Lung (tissue), 12 donors: ENCODE data around the gene CELF2. TPM values are rescaled to one million over a fixed set of nuclear protein-coding genes. Genes with fewer than 3 reads are reported as not detected.
"Not testable (repeated sequence)": the region's sequence is repeated elsewhere in the genome, so short reads cannot be mapped to it uniquely, and the experiment has no call there.

Experiments used
- ATAC-seq: fragments of 200-7000 bp; cut with Tn5 transposase; one replicate; pipeline ENCODE4 v1.9.1; 2020; ENCODE audit warnings: moderate number of reproducible peaks; ENCODE audit not compliant: insufficient read depth, low FRiP score
- DNase-seq, 3 donors: peaks; one replicate each; pipeline ENCODE4 v3.0.0-alpha.2; 2013 to 2017
- H3K27ac ChIP-seq, 2 donors: one replicate each; pipeline ENCODE4 v1.5.1; 2013; ENCODE audit warnings: mild to moderate bottlenecking in 2 of 2, moderate library complexity in 2 of 2, control low read depth in 1 of 2, inconsistent platforms in 1 of 2, low read depth in 1 of 2, low read length in 1 of 2
- H3K27me3 ChIP-seq, 3 donors: one replicate each; pipeline ENCODE4 v1.5.1; 2013; ENCODE audit warnings: low read length in 2 of 3; ENCODE audit not compliant: control insufficient read depth in 3 of 3, insufficient read depth in 3 of 3
- H3K36me3 ChIP-seq, 4 donors: one replicate each; pipeline ENCODE4 v1.5.1; 2013; ENCODE audit warnings: low read length in 4 of 4, mild to moderate bottlenecking in 1 of 4, moderate library complexity in 1 of 4; ENCODE audit not compliant: control insufficient read depth in 4 of 4, insufficient read depth in 4 of 4
- H3K4me1 ChIP-seq, 5 donors: one replicate each; pipeline ENCODE4 v1.5.1; 2013; ENCODE audit warnings: low read length in 5 of 5, mild to moderate bottlenecking in 2 of 5, moderate library complexity in 1 of 5; ENCODE audit not compliant: control insufficient read depth in 5 of 5, insufficient read depth in 5 of 5
- H3K4me3 ChIP-seq: one replicate; pipeline ENCODE4 v1.5.1; 2013; ENCODE audit warnings: mild to moderate bottlenecking, control low read depth, moderate library complexity
- H3K9ac ChIP-seq, 2 donors: one replicate each; pipeline ENCODE4 v1.5.1; 2013; ENCODE audit warnings: low read length in 2 of 2, control low read depth in 1 of 2; ENCODE audit not compliant: insufficient read depth in 1 of 2
- H3K9me3 ChIP-seq, 4 donors: one replicate each; pipeline ENCODE4 v1.5.1; 2013; ENCODE audit warnings: low read length in 3 of 4, mild to moderate bottlenecking in 1 of 4, moderate library complexity in 1 of 4; ENCODE audit not compliant: control insufficient read depth in 4 of 4, insufficient read depth in 3 of 4
- CTCF ChIP-seq: IDR thresholded peaks from 2 replicates; pipeline ENCODE4 v1.5.1; 2012; ENCODE audit warnings: mild to moderate bottlenecking; ENCODE audit errors: control extremely low read depth, extremely low read depth
- WGBS, 2 donors: extraction: QIAGEN DNeasy Blood & Tissue Kit; methylation state at CpG; one replicate each; pipeline ENCODE4 v1.1.7; 2013; 5-methylcytosine and 5-hydroxymethylcytosine counted together
- polyA plus RNA-seq, 2 donors: library from polyadenylated mRNA; stranded (reverse); fragments of 200-250 nt; gene quantifications; one replicate each; pipeline ENCODE4 v1.2.1, GENCODE V29; 2013
- total RNA-seq, 2 donors: library from RNA; depleted of rRNA in 1 of 2; stranded (reverse); fragments of >200 nt in 1 of 2; gene quantifications; one replicate each; pipeline ENCODE4 v1.2.1, GENCODE V29; 2014 to 2021
- donor health status: control.
- donor health status: control.
- donor health status: Bipolar disorder and iron deficiency.
- donor health status: healthy.
- donor health status: DM: yes; HTN: yes; CAD: no.

The CELF2 gene
- total and polyA plus RNA-seq, 4 donors: 13.6 to 115 (median 63.7) TPM

- no peak overlapping the region for H3K9ac ChIP-seq
- no peaks in the 10 kb centered on the region for H3K27me3 ChIP-seq
- DNase-seq: no peak
- no peak for TF ChIP-seq CTCF
- H3K9me3 ChIP-seq: peaks cover 0 to 2% (median 1%) of the 10 kb centered on the region in 4 donors
- peak overlapping the region; percentile 5 to 24 for H3K27ac ChIP-seq
- WGBS, 2 donors: 31 to 66% methylated on average over 14 of the region's 14 CpGs
- no peak overlapping the region for H3K4me3 ChIP-seq
- ATAC-seq: peak; percentile 29
- peaks cover 0 to 25% (median 11%) of the 10 kb centered on the region in 5 donors for H3K4me1 ChIP-seq
- H3K36me3 ChIP-seq: peaks cover 3 to 9% (median 5%) of the 10 kb centered on the region in 4 donors
These were observed 162.6 kb downstream of the CELF2 start for GRCh38 chr10:11180228-11180627.

GRCh38 chr10:11181978-11182377 is 164.3 kb downstream of the CELF2 start:
- Histone ChIP-seq H3K36me3 (peaks cover 3 to 9% (median 5%) of the 10 kb centered on the region in 4 donors), H3K4me1 (peaks cover 0 to 16% (median 11%) of the 10 kb centered on the region in 5 donors), H3K4me3 (no peak overlapping the region), H3K27me3 (no peaks in the 10 kb centered on the region), H3K27ac (peak overlapping the region in 1 of 2 donors; percentile 60), H3K9me3 (peaks cover 0 to 5% (median 1%) of the 10 kb centered on the region in 4 donors), H3K9ac (no peak overlapping the region)
- WGBS, 2 donors: 73% methylated on average over 6 of the region's 6 CpGs
- no peak for ATAC-seq
- no peak for DNase-seq
- no peak for TF ChIP-seq CTCF

- no peak overlapping the region for H3K4me3 ChIP-seq
- H3K27ac ChIP-seq: no peak overlapping the region
- H3K36me3 ChIP-seq: peaks cover 3 to 9% (median 5%) of the 10 kb centered on the region in 4 donors
- peaks cover 0 to 5% (median 1%) of the 10 kb centered on the region in 4 donors for H3K9me3 ChIP-seq
- no peak for DNase-seq
- ATAC-seq: no peak
- no peaks in the 10 kb centered on the region for H3K27me3 ChIP-seq
- WGBS, 2 donors: 43 to 63% methylated on average over 2 of the region's 2 CpGs
- no peak for TF ChIP-seq CTCF
- no peak overlapping the region for H3K9ac ChIP-seq
- peaks cover 0 to 16% (median 5%) of the 10 kb centered on the region in 5 donors for H3K4me1 ChIP-seq
These were observed 165.3 kb downstream of the CELF2 start for GRCh38 chr10:11183015-11183414.

- WGBS, 2 donors: 44 to 70% methylated on average over 3 of the region's 3 CpGs
- H3K9me3 ChIP-seq: peaks cover 0 to 5% (median 1%) of the 10 kb centered on the region in 4 donors
- no peak for ATAC-seq
- H3K4me1 ChIP-seq: peaks cover 0 to 14% (median 0%) of the 10 kb centered on the region in 5 donors
- H3K4me3 ChIP-seq: no peak overlapping the region
- no peak overlapping the region for H3K9ac ChIP-seq
- peaks cover 3 to 9% (median 5%) of the 10 kb centered on the region in 4 donors for H3K36me3 ChIP-seq
- no peak overlapping the region for H3K27ac ChIP-seq
- no peak for DNase-seq
- H3K27me3 ChIP-seq: no peaks in the 10 kb centered on the region
- no peak for TF ChIP-seq CTCF
These were observed 166.4 kb downstream of the CELF2 start for GRCh38 chr10:11184093-11184492.

- not testable (repeated sequence) for H3K27ac ChIP-seq, H3K9ac ChIP-seq, H3K9me3 ChIP-seq, H3K4me3 ChIP-seq, H3K36me3 ChIP-seq, ATAC-seq, DNase-seq, H3K27me3 ChIP-seq
- WGBS, 2 donors: 92 to 97% methylated on average over 13 of the region's 13 CpGs
- H3K4me1 ChIP-seq: peaks cover 0 to 22% (median 0%) of the 10 kb centered on the region in 5 donors
These were observed 167.5 kb downstream of the CELF2 start for GRCh38 chr10:11185128-11185665.
